Vagina (tissue), 2 donors: ENCODE results near the gene MYLK2.

Source experiments
- CTCF ChIP-seq, 3 experiments: fragments of 450-650 bp in 2 of 3; fragments of 200-600 bp in 1 of 3; sonication (generic) in 1 of 3; IDR thresholded peaks; one replicate each; pipeline ENCODE4 v1.5.1; 2017 to 2019; ENCODE audit warnings: antibody characterized with exemption in 3 of 3, mild to moderate bottlenecking in 2 of 3, moderate library complexity in 2 of 3
- POLR2A ChIP-seq, 2 donors: fragments of 450-650 bp; IDR thresholded peaks; one replicate each; pipeline ENCODE4 v1.6.1; 2017; ENCODE audit warnings: antibody characterized with exemption in 2 of 2, mild to moderate bottlenecking in 2 of 2, moderate library complexity in 2 of 2
- POLR2AphosphoS5 ChIP-seq, 2 donors: sonication (generic); formaldehyde crosslinking; IDR thresholded peaks; one replicate each; pipeline ENCODE4 v1.9.0; 2017; ENCODE audit warnings: antibody characterized with exemption in 2 of 2, mild to moderate bottlenecking in 2 of 2, low read depth in 1 of 2; ENCODE audit not compliant: insufficient read depth in 1 of 2

DNA sequence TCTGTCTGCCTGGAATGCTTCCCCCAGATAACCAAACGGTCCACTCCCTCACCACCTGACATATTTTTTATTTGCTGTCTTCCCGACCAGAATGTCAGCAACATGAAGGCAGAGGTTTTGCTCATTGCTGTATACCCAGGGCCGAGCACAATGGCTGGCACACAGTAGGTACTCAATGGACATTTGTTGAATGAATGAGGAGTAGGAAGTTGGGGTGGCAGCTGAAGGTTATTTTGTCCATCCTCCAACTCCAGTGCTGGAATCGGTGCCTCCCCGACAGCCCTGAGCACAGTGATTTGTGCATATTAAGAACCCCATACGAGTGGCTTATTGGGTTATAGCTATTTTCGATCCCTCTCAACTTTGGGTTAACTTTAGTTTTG, 40.8 kb downstream of the MYLK2 start:
- TF ChIP-seq POLR2AphosphoS5 (IDR thresholded peaks at IDR 0.05; ENCODE audit: insufficient read depth in 1 of 2, low read depth in 1 of 2) (no peak), CTCF (IDR thresholded peaks at IDR 0.05) (no peak), POLR2A (IDR thresholded peaks at IDR 0.05) (no peak)
